ENCODE results near the gene PDAP1. TPM values are rescaled to one million over a fixed set of nuclear protein-coding genes. Genes with fewer than 3 reads are reported as not detected.

The PDAP1 gene
- total RNA-seq, 1 donor from 2014 or later = 128 TPM

GRCh38 chr7:99447943-99448342 lies 39.5 kb upstream of the PDAP1 start:
- no peak for DNase-seq (ENCODE audit: low spot score, unreplicated experiment)
- Mint-ChIP-seq H3K4me1 (ENCODE audit: low read depth) (no peaks in the 10 kb centered on the region), H3K36me3 (ENCODE audit: insufficient read depth) (peaks cover 23% of the 10 kb centered on the region), H3K9me3 (ENCODE audit: low read depth) (no peaks in the 10 kb centered on the region), H3K4me3 (ENCODE audit: low read depth) (no peak overlapping the region), H3K27me3 (no peaks in the 10 kb centered on the region), H3K27ac (no peak overlapping the region)
- TF ChIP-seq, protein P1, sequence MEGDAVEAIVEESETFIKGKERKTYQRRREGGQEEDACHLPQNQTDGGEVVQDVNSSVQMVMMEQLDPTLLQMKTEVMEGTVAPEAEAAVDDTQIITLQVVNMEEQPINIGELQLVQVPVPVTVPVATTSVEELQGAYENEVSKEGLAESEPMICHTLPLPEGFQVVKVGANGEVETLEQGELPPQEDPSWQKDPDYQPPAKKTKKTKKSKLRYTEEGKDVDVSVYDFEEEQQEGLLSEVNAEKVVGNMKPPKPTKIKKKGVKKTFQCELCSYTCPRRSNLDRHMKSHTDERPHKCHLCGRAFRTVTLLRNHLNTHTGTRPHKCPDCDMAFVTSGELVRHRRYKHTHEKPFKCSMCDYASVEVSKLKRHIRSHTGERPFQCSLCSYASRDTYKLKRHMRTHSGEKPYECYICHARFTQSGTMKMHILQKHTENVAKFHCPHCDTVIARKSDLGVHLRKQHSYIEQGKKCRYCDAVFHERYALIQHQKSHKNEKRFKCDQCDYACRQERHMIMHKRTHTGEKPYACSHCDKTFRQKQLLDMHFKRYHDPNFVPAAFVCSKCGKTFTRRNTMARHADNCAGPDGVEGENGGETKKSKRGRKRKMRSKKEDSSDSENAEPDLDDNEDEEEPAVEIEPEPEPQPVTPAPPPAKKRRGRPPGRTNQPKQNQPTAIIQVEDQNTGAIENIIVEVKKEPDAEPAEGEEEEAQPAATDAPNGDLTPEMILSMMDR (IDR thresholded peaks at IDR 0.05; ENCODE audit: unreplicated experiment) = peak; percentile 22

DNA sequence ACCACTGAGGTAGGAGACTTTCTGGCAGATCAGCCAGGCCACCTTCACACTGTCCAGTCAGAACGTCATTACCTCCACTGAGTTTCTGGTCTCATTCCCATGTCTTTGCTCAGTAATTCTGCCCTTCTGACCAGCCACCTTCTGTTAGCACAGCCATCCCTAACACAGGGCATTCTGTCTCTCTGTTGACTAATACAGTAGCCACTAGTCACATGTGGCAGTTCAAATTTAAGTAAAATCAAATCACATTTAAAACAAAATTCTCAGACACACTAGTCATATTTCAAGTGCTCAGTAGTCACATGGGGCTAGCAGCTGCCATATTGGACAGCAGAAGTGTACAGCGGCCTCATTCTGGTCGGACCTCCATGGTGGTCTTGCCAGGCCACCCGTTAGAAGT lies 37.7 kb upstream of the PDAP1 start:
- Mint-ChIP-seq H3K4me3 (ENCODE audit: low read depth) (no peak overlapping the region), H3K27ac (no peak overlapping the region), H3K27me3 (no peaks in the 10 kb centered on the region), H3K36me3 (ENCODE audit: insufficient read depth) (peaks cover 23% of the 10 kb centered on the region), H3K4me1 (ENCODE audit: low read depth) (peaks cover 1% of the 10 kb centered on the region), H3K9me3 (ENCODE audit: low read depth) (no peaks in the 10 kb centered on the region)
- DNase-seq (ENCODE audit: low spot score, unreplicated experiment) = no peak
- TF ChIP-seq, protein P1 (IDR thresholded peaks at IDR 0.05; ENCODE audit: unreplicated experiment) = no peak

GRCh38 chr7:99440195-99440594 lies 31.8 kb upstream of the PDAP1 start:
- DNase-seq (ENCODE audit: low spot score, unreplicated experiment) = no peak
- Mint-ChIP-seq H3K36me3 (ENCODE audit: insufficient read depth) (peaks cover 10% of the 10 kb centered on the region), H3K27ac (no peak overlapping the region), H3K4me1 (ENCODE audit: low read depth) (peaks cover 11% of the 10 kb centered on the region), H3K4me3 (ENCODE audit: low read depth) (peak overlapping the region; percentile 98), H3K9me3 (ENCODE audit: low read depth) (no peaks in the 10 kb centered on the region), H3K27me3 (no peaks in the 10 kb centered on the region)
- TF ChIP-seq, protein P1 (IDR thresholded peaks at IDR 0.05; ENCODE audit: unreplicated experiment) = no peak

- peak; percentile 97 for DNase-seq (ENCODE audit: low spot score, unreplicated experiment)
- TF ChIP-seq, protein P1 (IDR thresholded peaks at IDR 0.05; ENCODE audit: unreplicated experiment) = no peak
- H3K9me3 Mint-ChIP-seq (ENCODE audit: low read depth) = no peaks in the 10 kb centered on the region
- peak within 1 kb of the TSS; percentile 98 for H3K27ac Mint-ChIP-seq
- peaks cover 8% of the 10 kb centered on the region for H3K36me3 Mint-ChIP-seq (ENCODE audit: insufficient read depth)
- H3K27me3 Mint-ChIP-seq = no peaks in the 10 kb centered on the region
- H3K4me3 Mint-ChIP-seq (ENCODE audit: low read depth) = peak within 1 kb of the TSS; percentile 98
- peaks cover 11% of the 10 kb centered on the region for H3K4me1 Mint-ChIP-seq (ENCODE audit: low read depth)
Measured at GRCh38 chr7:99438573-99439480, 30.4 kb upstream of the PDAP1 start, which contains the start of the genes CPSF4 and PTCD1. Gene CPSF4, plus strand, starts transcription at chr7:99438943. Its CDS starts 140 bp downstream, at chr7:99439083. Gene PTCD1, minus strand, starts transcription at chr7:99438798. Its CDS starts 3,556 bp downstream, at chr7:99435242.

GRCh38 chr7:99437946-99438572 lies 29.7 kb upstream of the PDAP1 start:
- Mint-ChIP-seq H3K4me3 (ENCODE audit: low read depth) (peak overlapping the region; percentile 98), H3K27me3 (no peaks in the 10 kb centered on the region), H3K36me3 (ENCODE audit: insufficient read depth) (peaks cover 8% of the 10 kb centered on the region), H3K9me3 (ENCODE audit: low read depth) (no peaks in the 10 kb centered on the region), H3K27ac (peak overlapping the region; percentile 98), H3K4me1 (ENCODE audit: low read depth) (peaks cover 15% of the 10 kb centered on the region)
- TF ChIP-seq, protein P1 (IDR thresholded peaks at IDR 0.05; ENCODE audit: unreplicated experiment) = no peak
- no peak for DNase-seq (ENCODE audit: low spot score, unreplicated experiment)
